GM23248 (cell line): ENCODE data around the gene DCST2.
A peak's percentile ranks its signal among the peaks of the same experiment; 100 is the strongest.

Experiments
- EZH2 ChIP-seq: fragments of 200-600 bp; sonication (generic); IDR thresholded peaks from 2 replicates; pipeline ENCODE4 v1.6.1; 2018; ENCODE audit warnings: antibody characterized with exemption, mild to moderate bottlenecking; ENCODE audit not compliant: insufficient read depth, poor library complexity, severe bottlenecking
- EZH2phosphoT487 ChIP-seq: fragments of 200-600 bp; sonication (generic); IDR thresholded peaks from 2 replicates; pipeline ENCODE4 v1.6.1; 2018; ENCODE audit warnings: antibody characterized with exemption, moderate library complexity, mild to moderate bottlenecking, low read depth; ENCODE audit not compliant: insufficient read depth

DNA sequence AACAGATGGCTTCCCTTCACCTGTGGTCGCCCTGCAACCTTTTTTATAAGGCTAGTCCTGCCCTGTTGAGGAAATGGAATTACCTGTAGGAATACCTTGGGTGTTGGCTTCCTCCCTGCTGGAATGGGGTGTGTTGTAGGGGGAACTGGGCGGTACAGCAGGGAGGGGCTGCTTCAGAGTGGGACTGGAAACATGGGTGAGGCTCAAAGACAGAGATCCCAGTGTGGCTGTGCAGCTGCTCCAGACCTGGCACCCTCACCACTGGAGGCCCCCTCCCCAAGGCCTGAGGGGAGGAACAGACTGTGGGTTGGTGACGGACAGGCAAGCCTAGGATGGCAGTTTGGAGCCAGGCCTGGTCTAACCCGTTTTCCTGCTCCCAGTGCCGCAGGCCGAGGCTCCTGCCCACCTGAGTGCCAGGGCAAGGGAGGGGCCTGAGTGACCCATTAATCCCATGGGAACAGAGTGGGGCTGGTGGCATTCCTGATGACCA is 49.5 kb upstream of the DCST2 start:
- peak; percentile 37 for TF ChIP-seq EZH2
- TF ChIP-seq EZH2phosphoT487 = no peak
